Nephron (organoid): ENCODE data around the gene ATG16L2.

Experiments used
- H3K27ac Mint-ChIP-seq, 3 experiments: 2 replicates each; pipeline ENCODE4 v1.8.0; 2020; ENCODE audit warnings: mixed read lengths in 3 of 3, mild to moderate bottlenecking in 2 of 3, moderate library complexity in 1 of 3
- H3K27me3 Mint-ChIP-seq: 2 replicates; pipeline ENCODE4 v1.8.0; 2021; ENCODE audit warnings: low read depth, mild to moderate bottlenecking, moderate library complexity, mixed read lengths
- H3K36me3 Mint-ChIP-seq: 2 replicates; pipeline ENCODE4 v1.8.0; 2020; ENCODE audit warnings: low read depth, mixed read lengths
- H3K4me1 Mint-ChIP-seq: 2 replicates; pipeline ENCODE4 v1.8.0; 2020; ENCODE audit warnings: mixed read lengths
- H3K4me3 Mint-ChIP-seq, 3 experiments: 2 replicates each; pipeline ENCODE4 v1.8.0; 2020; ENCODE audit warnings: mild to moderate bottlenecking in 3 of 3, mixed read lengths in 3 of 3, moderate library complexity in 2 of 3
- H3K9me3 Mint-ChIP-seq: 2 replicates; pipeline ENCODE4 v1.8.0; 2020; ENCODE audit warnings: mixed read lengths
- CTCF ChIP-seq, 3 experiments: fragments of 200-600 bp; sonication (generic); IDR thresholded peaks; one replicate each; pipeline ENCODE4 v1.5.0; 2021; ENCODE audit warnings: antibody characterized with exemption in 3 of 3; ENCODE audit not compliant: unreplicated experiment in 3 of 3

ATG16L2 gene

GRCh38 chr11:72860592-72860991 is 46.4 kb downstream of the ATG16L2 start:
- Mint-ChIP-seq H3K36me3 (peaks cover 14% of the 10 kb centered on the region), H3K4me3 (no peak overlapping the region), H3K9me3 (no peaks in the 10 kb centered on the region), H3K27me3 (no peaks in the 10 kb centered on the region), H3K27ac (no peak overlapping the region), H3K4me1 (peaks cover 32% of the 10 kb centered on the region)
- TF ChIP-seq CTCF (IDR thresholded peaks at IDR 0.05; ENCODE audit: unreplicated experiment in 3 of 3): no peak

GRCh38 chr11:72863091-72863490 is 48.9 kb downstream of the ATG16L2 start:
- Mint-ChIP-seq H3K36me3 (peaks cover 33% of the 10 kb centered on the region), H3K27me3 (no peaks in the 10 kb centered on the region), H3K27ac (no peak overlapping the region), H3K4me1 (peaks cover 21% of the 10 kb centered on the region), H3K4me3 (no peak overlapping the region), H3K9me3 (no peaks in the 10 kb centered on the region)
- no peak for TF ChIP-seq CTCF (IDR thresholded peaks at IDR 0.05; ENCODE audit: unreplicated experiment in 3 of 3)

GRCh38 chr11:72863916-72864315 is 49.7 kb downstream of the ATG16L2 start:
- Mint-ChIP-seq H3K4me1 (peaks cover 21% of the 10 kb centered on the region), H3K9me3 (no peaks in the 10 kb centered on the region), H3K27ac (peak overlapping the region in 1 of 3 experiments; percentile 56), H3K27me3 (no peaks in the 10 kb centered on the region), H3K36me3 (peaks cover 33% of the 10 kb centered on the region), H3K4me3 (no peak overlapping the region)
- TF ChIP-seq CTCF (IDR thresholded peaks at IDR 0.05; ENCODE audit: unreplicated experiment in 3 of 3): no peak

- Mint-ChIP-seq H3K27me3 (no peaks in the 10 kb centered on the region), H3K36me3 (peaks cover 32% of the 10 kb centered on the region), H3K4me1 (peaks cover 25% of the 10 kb centered on the region), H3K9me3 (no peaks in the 10 kb centered on the region), H3K4me3 (no peak overlapping the region), H3K27ac (peak overlapping the region; percentile 64 to 78 (median 68))
- TF ChIP-seq CTCF (IDR thresholded peaks at IDR 0.05; ENCODE audit: unreplicated experiment in 3 of 3): no peak
Observed at GRCh38 chr11:72864702-72865655, 50.8 kb downstream of the ATG16L2 start.

GRCh38 chr11:72867970-72868369 is 53.8 kb downstream of the ATG16L2 start:
- TF ChIP-seq CTCF (IDR thresholded peaks at IDR 0.05; ENCODE audit: unreplicated experiment in 3 of 3): no peak
- Mint-ChIP-seq H3K27ac (no peak overlapping the region), H3K4me1 (peaks cover 39% of the 10 kb centered on the region), H3K9me3 (no peaks in the 10 kb centered on the region), H3K27me3 (no peaks in the 10 kb centered on the region), H3K36me3 (peaks cover 38% of the 10 kb centered on the region), H3K4me3 (no peak overlapping the region)

- TF ChIP-seq CTCF (IDR thresholded peaks at IDR 0.05; ENCODE audit: unreplicated experiment in 3 of 3): no peak
- Mint-ChIP-seq H3K9me3 (no peaks in the 10 kb centered on the region), H3K27me3 (no peaks in the 10 kb centered on the region), H3K36me3 (peaks cover 38% of the 10 kb centered on the region), H3K4me1 (peaks cover 30% of the 10 kb centered on the region), H3K27ac (peak overlapping the region; percentile 34 to 47 (median 46)), H3K4me3 (no peak overlapping the region)
Observed at GRCh38 chr11:72869831-72870230, 55.6 kb downstream of the ATG16L2 start.
